Esophagus squamous epithelium (tissue), 5 donors: Measurements from ENCODE around the gene ACHE. TPM values are rescaled to one million over a fixed set of nuclear protein-coding genes. Genes with fewer than 3 reads are reported as not detected.
"Not testable (repeated sequence)": the region's sequence is repeated elsewhere in the genome, so short reads cannot be mapped to it uniquely, and the experiment has no call there.

ENCODE experiments used
- DNase-seq: peaks from one replicate; lab custom pipeline; 2025; lab: John Stamatoyannopoulos, UW
- H3K27ac ChIP-seq, 4 donors: fragments of 200-600 bp; sonication (generic); one replicate each; pipeline ENCODE4 v1.5.1; 2016 to 2019; ENCODE audit warnings: mild to moderate bottlenecking in 1 of 4
- H3K27me3 ChIP-seq, 4 donors: fragments of 200-600 bp; sonication (generic); 1 replicate in 3 of 4; 2 replicates in 1 of 4; pipeline versions ENCODE4 v1.5.1 to v1.6.0; 2017 to 2021; ENCODE audit warnings: antibody characterized with exemption in 1 of 4
- H3K36me3 ChIP-seq, 3 donors: fragments of 200-600 bp; sonication (generic); one replicate each; pipeline ENCODE4 v1.5.1; 2016 to 2019
- H3K4me1 ChIP-seq, 3 donors: fragments of 200-600 bp; sonication (generic); one replicate each; pipeline ENCODE4 v1.5.1; 2017 to 2019
- H3K4me3 ChIP-seq, 4 donors: fragments of 200-600 bp; sonication (generic); 1 replicate in 3 of 4; 2 replicates in 1 of 4; pipeline ENCODE4 v1.5.1; 2016 to 2019; ENCODE audit warnings: mild to moderate bottlenecking in 2 of 4, moderate library complexity in 1 of 4
- H3K9me3 ChIP-seq, 3 donors: fragments of 200-600 bp; sonication (generic); one replicate each; pipeline ENCODE4 v1.5.1; 2016 to 2019
- CTCF ChIP-seq, 6 experiments: fragments of 450-650 bp in 4 of 6; fragments of 200-600 bp in 2 of 6; sonication (generic) in 2 of 6; IDR thresholded peaks; one replicate each; pipeline ENCODE4 v1.5.1; 2016 to 2019; ENCODE audit warnings: antibody characterized with exemption in 6 of 6, mild to moderate bottlenecking in 4 of 6, moderate library complexity in 4 of 6
- POLR2A ChIP-seq, 4 donors: fragments of 450-650 bp; IDR thresholded peaks; one replicate each; pipeline ENCODE4 v1.6.1; 2017; ENCODE audit warnings: antibody characterized with exemption in 4 of 4, mild to moderate bottlenecking in 4 of 4, moderate library complexity in 3 of 4
- WGBS, 2 donors: methylation state at CpG; one replicate each; pipeline ENCODE4 v1.1.5; 2018; 5-methylcytosine and 5-hydroxymethylcytosine counted together
- intact Hi-C: fragments of 100-400 bp; cut with DNase I; formaldehyde crosslinking; loops from one replicate; pipeline ENCODE4 v1.15.0; 2022
- total RNA-seq, 4 donors: library from RNA; depleted of rRNA; stranded (reverse); fragments of >200 nt; gene quantifications; one replicate each; pipeline ENCODE4 v1.1.0, GENCODE V29; 2016
- donor health status: DM: yes; HTN: yes; CAD: no.

ACHE gene
- total RNA-seq, 4 donors from 2014 or later = 0.22 to 1.5 (median 1.3) TPM

- no peaks in the 10 kb centered on the region for H3K27me3 ChIP-seq
- H3K27ac ChIP-seq = no peak overlapping the region
- H3K4me1 ChIP-seq = peaks cover 4 to 22% (median 5%) of the 10 kb centered on the region in 3 donors
- WGBS, 2 donors = 80 to 89% methylated on average over 4 to 5 of the region's 18 CpGs
- intact Hi-C loops = no loop called here
- no peak for DNase-seq
- H3K9me3 ChIP-seq = no peaks in the 10 kb centered on the region
- peaks cover 16 to 74% (median 19%) of the 10 kb centered on the region in 3 donors for H3K36me3 ChIP-seq
- TF ChIP-seq CTCF (IDR thresholded peaks at IDR 0.05) (no peak), POLR2A (IDR thresholded peaks at IDR 0.05) (no peak)
- H3K4me3 ChIP-seq = no peak overlapping the region
Observed at GRCh38 chr7:100860702-100861615, 34.7 kb downstream of the ACHE start.

GRCh38 chr7:100859856-100860255, 35.8 kb downstream of the ACHE start:
- peaks cover 0 to 11% (median 0%) of the 10 kb centered on the region in 3 donors for H3K4me1 ChIP-seq
- peaks cover 16 to 81% (median 19%) of the 10 kb centered on the region in 3 donors for H3K36me3 ChIP-seq
- 81 to 85% methylated on average over 10 to 15 of the region's 15 CpGs for WGBS, 2 donors
- no peaks in the 10 kb centered on the region for H3K27me3 ChIP-seq
- no peak overlapping the region for H3K4me3 ChIP-seq
- H3K27ac ChIP-seq = no peak overlapping the region
- H3K9me3 ChIP-seq = no peaks in the 10 kb centered on the region
- TF ChIP-seq CTCF (IDR thresholded peaks at IDR 0.05) (no peak), POLR2A (IDR thresholded peaks at IDR 0.05) (no peak)
- intact Hi-C loops = loop anchor here (5.0 kb wide), 1 partner anchor 163 kb away; no protein-coding TSS in a partner anchor
- DNase-seq = no peak

- H3K27ac ChIP-seq = no peak overlapping the region
- no peak for TF ChIP-seq CTCF (IDR thresholded peaks at IDR 0.05)
- TF ChIP-seq POLR2A (IDR thresholded peaks at IDR 0.05) = no peak
- no peak for DNase-seq
- H3K4me1 ChIP-seq = peaks cover 14 to 28% (median 16%) of the 10 kb centered on the region in 3 donors
- H3K4me3 ChIP-seq = no peak overlapping the region
- WGBS, 2 donors = 100% methylated on average over 1 to 7 of the region's 16 CpGs
- no peaks in the 10 kb centered on the region for H3K27me3 ChIP-seq
- intact Hi-C loops = loop anchor here (5.0 kb wide), 1 partner anchor 160 kb away; no protein-coding TSS in a partner anchor
- no peaks in the 10 kb centered on the region for H3K9me3 ChIP-seq
- peaks cover 15 to 64% (median 16%) of the 10 kb centered on the region in 3 donors for H3K36me3 ChIP-seq
Observed at GRCh38 chr7:100856871-100857282, 38.8 kb downstream of the ACHE start.

GRCh38 chr7:100855515-100855914, 40.2 kb downstream of the ACHE start:
- 91 to 100% methylated on average over 1 to 10 of the region's 10 CpGs for WGBS, 2 donors
- TF ChIP-seq CTCF (IDR thresholded peaks at IDR 0.05) (no peak), POLR2A (IDR thresholded peaks at IDR 0.05) (no peak)
- Histone ChIP-seq H3K4me1 (peaks cover 17 to 34% (median 18%) of the 10 kb centered on the region in 3 donors), H3K4me3 (no peak overlapping the region), H3K27me3 (no peaks in the 10 kb centered on the region), H3K9me3 (no peaks in the 10 kb centered on the region), H3K27ac (no peak overlapping the region), H3K36me3 (peaks cover 2 to 51% (median 7%) of the 10 kb centered on the region in 3 donors)
- DNase-seq = no peak
- intact Hi-C loops = loop anchor here (5.0 kb wide), 1 partner anchor 158 kb away; no protein-coding TSS in a partner anchor

GRCh38 chr7:100854899-100855298, 40.8 kb downstream of the ACHE start:
- H3K4me1 ChIP-seq = peaks cover 17 to 34% (median 18%) of the 10 kb centered on the region in 3 donors
- peaks cover 0 to 45% (median under 1%) of the 10 kb centered on the region in 3 donors for H3K36me3 ChIP-seq
- 93 to 97% methylated on average over 4 to 9 of the region's 9 CpGs for WGBS, 2 donors
- not testable (repeated sequence) for H3K9me3 ChIP-seq, H3K4me3 ChIP-seq, H3K27ac ChIP-seq, DNase-seq, H3K27me3 ChIP-seq
- intact Hi-C loops = loop anchor here (5.0 kb wide), 2 partner anchors 58 to 158 kb away; no protein-coding TSS in a partner anchor
